Amniotic epithelial cell (primary cell): ENCODE measurements around the gene ERI3.

Source experiments
- DNase-seq: peaks from one replicate; pipeline ENCODE4 v3.0.0-alpha.2; 2010; ENCODE audit warnings: low read depth

Gene ERI3, protein sequence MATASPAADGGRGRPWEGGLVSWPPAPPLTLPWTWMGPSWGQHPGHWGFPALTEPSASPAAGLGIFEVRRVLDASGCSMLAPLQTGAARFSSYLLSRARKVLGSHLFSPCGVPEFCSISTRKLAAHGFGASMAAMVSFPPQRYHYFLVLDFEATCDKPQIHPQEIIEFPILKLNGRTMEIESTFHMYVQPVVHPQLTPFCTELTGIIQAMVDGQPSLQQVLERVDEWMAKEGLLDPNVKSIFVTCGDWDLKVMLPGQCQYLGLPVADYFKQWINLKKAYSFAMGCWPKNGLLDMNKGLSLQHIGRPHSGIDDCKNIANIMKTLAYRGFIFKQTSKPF

DNA sequence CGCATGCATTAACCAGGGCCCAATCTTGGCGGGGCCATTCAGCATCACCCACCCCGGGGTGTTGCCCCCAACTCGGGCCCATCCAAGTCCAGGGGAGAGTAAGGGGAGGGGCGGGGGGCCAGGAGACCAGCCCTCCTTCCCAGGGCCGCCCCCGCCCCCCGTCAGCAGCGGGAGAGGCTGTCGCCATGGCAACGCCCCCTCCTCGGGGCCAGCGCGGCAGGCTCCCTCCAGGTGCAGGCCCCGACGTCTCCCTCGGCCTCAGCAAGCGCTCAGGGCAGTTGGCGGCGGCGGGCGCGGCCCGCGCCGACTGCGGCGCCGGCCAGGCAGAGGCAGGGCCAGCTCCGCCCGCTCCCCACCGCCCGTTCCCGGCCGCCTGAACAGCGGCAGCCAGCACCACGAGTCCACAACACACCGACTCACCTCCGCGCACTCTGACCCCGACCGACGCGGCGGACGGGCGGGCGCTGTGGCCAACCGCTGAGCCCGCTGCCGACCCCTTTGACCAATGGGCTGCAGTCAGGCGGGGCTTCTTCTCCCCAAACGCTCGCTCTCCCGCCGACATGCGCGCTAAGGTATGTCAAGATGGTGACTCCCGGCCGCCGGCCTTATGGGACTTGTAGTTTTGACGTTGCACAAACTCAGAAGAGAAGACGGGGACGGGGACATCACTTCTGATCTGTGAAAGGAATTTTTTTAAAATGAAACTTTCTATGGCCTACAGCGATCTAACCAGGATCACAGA, at the start of gene ERI3:
Gene ERI3 (minus strand): TSS at position 418 of the 742 bp plus-strand sequence. CDS start 231 bp downstream, at position 187.
- peak; percentile 96 for DNase-seq

DNA sequence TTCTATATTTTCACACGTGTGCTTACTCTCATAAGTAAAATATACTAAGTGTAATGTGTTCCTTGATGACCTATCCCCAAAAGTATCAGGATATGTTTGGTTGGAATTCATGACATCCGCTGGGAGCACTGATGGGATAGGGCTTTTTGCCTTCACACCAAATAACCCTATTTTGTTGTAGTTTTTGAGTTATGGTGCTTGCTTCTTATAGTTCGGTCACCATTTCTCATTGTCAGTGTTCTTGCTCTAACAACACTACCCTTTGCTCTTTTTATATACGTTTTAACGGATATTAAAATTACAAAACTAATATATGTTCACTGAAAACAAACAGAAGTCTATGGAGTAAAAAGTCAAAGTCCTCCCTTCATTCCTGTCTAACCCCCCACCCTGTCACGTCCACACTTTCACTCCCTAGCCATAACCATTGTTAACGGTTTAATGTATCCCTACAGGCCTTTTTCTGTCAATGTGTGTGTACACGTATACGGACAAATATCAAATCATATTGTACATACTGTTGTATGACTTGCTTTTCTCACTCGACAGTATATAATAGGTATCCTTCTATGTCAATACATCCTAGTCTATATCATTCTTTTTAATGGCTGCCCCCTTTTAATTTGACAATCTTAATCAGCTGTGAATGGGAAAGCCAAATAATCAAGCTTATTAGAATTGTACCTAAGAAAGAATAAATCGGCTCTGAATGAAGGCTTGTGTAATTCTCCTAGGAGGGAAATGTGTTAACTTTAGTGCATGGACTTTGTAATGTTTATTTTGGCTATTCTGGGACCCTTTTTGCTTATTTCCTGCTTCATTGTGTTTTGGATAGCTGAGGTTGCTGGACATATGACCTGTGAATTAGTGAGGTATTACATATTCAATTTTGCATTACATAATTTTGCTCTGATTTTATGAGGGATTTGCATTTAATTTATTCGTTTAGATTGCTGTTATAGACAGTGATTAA, 46.5 kb upstream of the ERI3 start:
- DNase-seq, result no peak

DNA sequence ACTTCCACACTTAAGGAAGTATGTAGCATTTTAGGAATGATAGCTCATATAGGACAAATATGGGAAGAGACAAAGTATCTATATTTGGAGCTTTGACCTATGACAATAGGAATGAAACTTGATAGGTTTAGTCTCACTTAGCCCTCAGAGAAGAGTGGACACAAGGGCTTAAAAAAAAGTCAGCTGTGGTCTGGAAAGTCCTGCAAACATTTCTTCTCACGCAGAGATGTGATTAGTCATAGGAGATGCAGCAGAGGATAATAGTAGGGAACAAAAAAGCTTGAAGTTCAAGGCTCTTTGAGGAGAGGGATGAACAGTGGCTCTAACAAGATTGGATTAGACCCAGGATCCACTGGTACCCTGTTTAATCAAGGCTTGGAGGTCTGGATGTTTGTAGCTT, 35.2 kb upstream of the ERI3 start:
- peak; percentile 73 for DNase-seq

DNA sequence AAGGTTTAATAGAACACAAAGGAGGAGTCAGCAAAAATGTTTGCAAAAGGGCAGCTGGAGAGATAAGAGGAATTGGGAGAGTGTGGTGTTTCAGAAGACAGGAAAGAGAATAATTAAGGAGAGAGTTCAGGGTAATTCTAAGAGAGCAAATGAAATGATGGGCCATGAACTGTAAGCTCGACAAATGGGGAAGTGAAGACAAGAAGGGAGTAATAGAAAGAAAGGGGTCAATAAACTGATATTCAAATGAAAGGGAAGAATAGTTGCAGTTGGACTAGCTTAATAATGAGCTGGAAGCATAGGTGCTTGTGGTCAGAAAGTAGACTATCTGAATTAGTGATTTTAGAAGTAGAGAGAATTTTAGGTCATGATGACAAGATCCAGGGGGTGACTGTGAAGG, 34.4 kb upstream of the ERI3 start:
- DNase-seq, result no peak

DNA sequence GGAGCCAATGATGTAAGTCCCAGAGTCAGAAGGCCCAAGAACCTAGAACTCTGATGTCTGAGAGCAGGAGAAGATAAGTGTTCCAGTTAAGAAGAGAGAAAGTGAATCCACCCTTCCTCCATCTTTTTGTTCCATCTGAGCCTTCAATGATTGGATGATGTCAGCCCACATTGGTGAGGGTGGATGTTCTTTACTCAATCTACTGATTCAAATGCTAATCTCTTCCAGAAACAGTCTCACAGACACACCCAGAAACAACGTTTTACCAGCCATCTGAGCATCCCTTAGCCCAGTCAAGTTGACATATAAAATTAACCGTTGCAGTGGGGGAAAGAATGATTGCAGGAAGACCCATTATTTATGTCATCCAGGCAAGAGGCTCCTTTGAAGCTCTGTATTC, 33.5 kb upstream of the ERI3 start:
- no peak for DNase-seq

DNA sequence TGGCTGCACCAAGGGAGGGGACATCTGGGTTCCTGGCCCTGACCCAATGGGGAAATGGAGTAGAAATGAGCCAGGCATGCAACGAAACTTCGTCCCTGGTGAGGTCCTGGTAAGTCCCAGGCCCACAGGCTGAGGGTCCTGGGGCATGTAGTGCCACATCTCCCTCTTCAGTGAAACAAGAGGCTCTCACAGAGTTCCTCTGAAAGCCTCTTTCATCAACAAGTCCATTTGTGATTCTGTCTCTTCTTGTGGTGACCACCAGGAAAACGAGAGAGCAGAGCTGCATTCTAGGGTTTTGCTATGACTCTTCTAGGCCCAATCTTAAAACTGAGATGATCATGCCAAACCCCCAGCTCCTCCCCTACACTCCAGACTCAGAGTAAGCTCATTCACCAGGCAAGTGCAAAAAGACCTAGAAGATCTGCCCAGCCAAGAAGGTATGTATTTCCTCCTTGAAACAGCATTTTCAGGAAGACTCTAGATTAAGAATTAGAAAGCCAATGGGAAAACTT, 25.7 kb upstream of the ERI3 start:
- DNase-seq, result no peak

DNA sequence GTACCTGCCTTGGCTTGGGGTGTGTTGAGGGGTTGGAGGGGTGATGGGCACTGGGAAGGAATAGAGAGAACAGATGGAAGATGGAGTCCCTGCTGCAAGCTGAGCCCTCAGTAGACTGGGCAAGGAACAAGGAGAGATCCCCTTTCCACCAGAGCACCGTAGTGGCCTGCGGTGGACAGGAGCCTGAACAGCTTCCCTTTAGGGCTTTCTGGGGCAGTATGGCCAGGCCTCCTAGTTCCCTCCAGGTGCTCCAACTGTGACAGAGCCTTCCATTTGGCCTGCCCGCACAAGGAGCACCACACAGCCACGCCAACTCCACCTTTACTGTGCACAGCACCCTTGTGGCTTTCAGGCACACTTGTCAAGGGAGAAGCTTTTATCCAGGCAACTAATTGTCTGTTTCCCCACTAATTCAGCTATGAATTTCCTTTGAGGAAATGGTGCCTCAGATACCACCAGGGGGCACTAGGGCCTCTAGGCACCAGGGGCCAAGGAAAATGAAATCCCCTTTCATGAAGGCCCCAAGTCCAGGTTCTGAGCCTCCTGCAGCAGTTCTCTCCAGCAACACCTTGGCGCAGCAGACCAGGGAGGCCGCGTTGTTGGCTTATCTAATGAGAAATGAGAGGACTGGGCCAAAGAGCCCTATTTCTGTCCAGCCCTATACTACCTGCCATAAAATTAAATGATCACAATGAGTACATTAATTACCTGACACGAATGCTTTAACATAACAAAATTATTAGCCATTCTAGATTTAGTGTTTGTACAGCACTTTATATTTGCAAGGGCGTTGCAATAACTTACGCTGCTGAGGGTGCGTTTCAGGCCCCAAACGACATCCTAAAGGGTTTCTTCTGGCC, 23.1 kb upstream of the ERI3 start:
- DNase-seq, result peak; percentile 52

DNA sequence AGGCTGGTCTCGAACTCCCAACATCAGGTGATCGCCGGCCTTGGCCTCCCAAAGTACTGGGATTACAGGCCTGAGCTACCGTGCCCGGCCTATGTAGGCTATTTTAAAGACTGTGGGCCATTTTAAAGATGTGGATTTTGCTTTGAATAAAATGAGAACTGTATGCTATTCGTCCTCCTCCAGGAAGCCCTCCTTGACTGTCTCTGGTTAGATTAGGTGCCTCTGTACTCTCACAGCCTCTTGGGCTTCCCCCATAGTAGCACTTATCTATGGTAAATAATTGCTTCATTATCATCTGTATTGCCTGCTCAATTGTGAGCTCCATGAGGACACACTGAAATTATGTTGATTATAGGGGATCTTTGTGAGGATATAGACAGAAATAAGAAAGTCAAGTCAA, 20.5 kb upstream of the ERI3 start:
- no peak for DNase-seq

DNA sequence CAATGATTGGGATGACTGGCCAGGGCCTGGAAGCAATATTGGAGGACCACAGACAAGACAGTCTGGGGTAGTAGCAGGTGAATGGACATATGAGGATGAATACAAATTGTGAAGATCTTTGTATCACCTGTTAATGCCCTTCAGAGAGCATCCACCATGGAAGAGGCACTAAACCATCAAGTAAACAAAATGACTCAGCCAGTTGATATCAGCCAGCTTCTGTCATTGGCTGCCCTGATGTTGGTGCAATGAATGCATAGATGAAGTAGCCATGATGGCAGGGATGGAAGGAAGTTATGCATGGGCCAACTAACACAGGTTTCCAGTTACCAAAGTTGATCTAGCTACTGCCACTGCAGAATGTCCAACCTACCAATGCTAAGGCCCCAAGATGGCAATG, 16.1 kb upstream of the ERI3 start:
- no peak for DNase-seq

DNA sequence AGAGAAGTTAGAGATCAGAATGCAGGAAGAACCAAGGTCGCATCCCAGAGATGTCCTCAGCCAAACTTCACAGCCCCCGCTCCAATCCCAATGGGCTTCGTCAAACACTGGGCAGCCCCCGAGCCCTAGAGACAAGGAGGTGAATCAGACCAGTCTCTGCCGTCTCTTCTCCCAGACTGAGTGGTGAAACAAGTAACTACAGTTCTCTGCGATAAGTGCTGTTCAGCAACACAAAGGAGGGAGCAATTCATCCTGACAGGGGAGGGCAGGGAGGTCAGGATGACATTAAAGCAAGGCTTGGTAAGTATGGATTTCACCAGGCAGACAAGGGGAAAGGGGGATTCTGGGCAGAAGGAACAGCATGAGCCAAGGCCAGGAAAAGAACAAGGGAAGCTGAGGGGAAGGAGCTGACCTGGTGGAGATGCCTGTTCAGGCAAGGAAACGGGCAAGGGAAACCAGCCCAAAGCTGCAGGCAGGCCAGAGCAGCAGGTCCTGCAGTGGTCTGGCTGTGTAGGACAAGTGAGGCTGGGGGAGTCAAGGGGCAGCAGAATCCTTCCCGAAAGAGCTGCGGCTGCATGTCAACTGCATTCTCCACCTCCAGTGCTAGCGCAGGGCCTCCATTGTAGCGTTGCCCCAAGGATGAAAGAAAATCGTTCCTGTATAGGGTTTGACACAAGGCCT, 13.6 kb upstream of the ERI3 start:
- peak; percentile 43 for DNase-seq

DNA sequence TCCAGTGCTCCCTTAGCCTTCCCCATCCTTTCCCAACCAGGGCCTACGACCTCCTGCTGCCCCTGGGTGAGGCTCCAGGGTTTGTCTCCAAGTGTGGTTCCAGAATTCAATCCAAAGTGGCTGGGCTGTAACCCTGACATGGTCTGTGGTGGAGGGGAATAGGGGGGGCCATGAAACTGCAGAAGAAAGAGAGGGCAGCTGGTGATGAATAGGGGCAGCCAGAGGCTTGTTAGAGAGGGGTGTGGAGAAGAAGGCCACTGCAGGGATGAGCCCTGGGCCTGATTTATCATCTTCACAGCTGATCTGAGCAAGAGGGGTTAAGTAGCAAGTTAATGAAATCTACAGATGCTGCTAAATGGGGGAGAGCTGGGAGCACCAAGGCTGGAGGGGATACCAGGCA, 12.9 kb upstream of the ERI3 start:
- no peak for DNase-seq

DNA sequence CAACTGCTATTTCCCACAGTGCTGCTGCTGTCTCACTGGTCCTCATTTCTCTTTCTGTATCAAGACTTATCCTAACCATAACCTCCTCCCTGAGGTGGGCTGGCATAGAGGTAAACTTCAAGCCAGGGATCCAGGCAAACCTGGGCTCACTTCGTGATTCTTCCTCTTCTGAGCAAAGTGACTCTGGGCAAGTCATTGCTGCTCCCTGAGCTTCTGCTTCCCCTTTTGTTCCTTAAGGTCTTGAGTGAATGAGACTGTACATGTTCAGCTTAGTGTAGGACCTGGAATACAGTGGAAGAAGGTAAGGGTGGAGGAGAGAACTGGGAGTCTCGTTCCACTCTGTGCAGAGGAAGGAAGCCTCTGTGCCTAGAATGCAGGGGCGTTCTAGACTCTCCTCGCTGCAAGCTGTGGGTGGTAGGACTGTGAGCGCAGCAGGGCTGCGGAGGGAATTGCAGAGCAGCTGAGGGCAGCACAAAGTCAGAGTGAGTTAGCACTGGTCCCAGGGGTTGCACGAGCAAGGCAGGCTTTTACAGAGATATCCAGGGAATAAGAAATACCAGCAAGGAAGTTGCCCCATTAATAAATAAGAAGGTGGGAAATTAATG, 11.4 kb upstream of the ERI3 start:
- no peak for DNase-seq

DNA sequence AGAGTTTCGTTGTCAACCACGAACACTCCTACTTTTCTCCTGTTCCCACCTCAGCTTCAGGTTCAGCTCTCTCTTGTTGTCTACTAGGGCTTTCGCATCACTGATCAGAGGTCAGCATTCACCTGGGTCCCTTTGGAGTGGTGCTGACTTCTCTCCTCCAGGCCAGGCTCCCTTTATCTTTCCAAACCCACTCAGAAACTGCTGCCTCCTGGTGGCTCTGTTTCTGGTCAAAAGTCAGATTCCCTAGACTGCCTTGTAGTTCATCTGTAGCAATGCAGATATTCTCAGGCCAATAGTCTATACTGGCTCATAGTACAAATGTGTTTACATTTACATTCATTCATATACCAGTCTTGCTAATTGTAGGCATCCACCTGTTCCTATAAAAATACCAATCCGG, 6.4 kb upstream of the ERI3 start:
- DNase-seq, result peak; percentile 14

DNA sequence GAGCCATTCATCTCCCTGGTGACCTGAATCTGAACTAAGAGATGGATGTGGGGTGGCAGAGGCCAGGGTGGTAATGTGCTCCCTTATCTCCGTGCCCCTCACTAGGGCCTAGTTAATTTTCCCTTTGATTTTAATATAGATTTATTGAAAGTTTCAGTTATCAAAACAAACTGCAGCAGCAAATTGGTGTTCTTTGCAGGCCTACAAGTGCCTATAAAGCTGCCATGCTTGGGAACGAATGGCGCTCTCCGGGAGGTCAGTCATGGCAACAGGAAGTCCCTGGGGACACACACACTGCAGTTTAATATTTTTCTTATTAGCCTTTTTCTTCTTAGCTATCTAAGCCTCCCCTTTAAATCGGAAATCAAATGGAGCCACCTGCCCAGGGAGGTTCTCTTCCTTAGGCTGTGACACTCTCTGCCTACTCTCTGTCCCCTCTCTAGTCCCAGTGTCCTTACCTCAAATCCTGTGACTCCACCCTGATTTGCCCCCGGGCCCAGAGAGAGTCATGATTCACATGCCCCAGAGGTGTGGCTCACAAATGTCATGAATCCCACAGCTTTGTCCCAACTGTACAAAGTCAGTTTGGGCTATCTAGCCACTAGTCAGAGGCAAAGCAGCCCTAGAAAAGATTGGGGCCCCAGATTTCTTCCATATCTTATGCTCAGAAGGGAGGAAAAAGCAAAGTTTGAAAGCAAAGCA, 4.3 kb upstream of the ERI3 start:
- DNase-seq, result no peak

DNA sequence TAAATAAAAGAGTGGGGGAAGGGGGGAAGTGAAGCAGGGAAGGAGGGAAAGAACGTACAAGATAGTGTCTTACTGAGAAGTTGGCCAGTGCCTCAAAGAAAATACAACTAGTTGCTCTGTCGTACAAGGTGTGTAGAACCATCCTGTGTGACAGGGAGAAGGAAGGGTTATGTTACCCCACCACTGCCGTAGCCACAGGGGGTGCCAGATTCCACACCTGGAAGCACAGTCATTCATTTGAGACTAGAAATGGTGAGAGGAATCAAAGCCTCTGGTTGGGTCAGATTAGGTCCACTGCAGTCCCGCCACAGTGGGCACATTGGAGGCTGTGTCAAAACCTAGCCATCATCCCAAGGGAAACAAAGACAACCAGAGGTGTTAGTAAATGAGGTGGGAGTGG, 2.7 kb upstream of the ERI3 start:
- no peak for DNase-seq

DNA sequence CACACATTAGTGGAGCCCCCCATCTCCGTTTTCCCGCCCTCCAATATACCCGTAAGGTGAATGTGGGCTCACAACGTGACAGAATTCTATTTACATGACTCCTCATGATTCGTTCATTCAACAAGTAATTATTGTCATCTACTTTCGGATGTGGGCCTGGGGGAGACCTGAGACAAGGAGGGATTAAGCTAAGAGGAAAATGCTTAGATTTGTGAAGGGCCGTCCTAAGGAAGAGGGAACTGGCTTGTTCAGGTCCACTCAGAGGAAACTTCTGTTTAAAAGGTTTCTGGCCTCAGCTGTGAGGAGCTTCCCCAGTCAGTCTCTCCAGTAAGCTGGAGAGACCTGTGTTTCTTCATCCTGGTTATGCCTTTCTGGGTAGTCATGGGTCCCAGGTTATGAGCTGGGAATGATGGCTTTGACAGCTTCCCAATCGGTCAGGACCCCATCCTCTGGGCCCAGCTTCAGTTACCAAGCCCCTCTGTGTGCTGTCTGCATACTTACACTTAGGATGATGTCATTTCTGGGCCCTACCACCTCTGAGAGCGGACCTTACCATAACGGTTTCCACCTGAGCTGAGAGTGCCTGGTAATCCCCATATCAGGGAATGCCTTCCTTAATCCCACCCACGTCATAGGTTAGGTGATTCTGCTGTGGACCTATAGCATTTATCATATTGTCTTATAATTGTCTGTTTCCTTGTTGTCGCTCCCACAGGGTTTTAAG, 687 bp upstream of the ERI3 start:
- no peak for DNase-seq

DNA sequence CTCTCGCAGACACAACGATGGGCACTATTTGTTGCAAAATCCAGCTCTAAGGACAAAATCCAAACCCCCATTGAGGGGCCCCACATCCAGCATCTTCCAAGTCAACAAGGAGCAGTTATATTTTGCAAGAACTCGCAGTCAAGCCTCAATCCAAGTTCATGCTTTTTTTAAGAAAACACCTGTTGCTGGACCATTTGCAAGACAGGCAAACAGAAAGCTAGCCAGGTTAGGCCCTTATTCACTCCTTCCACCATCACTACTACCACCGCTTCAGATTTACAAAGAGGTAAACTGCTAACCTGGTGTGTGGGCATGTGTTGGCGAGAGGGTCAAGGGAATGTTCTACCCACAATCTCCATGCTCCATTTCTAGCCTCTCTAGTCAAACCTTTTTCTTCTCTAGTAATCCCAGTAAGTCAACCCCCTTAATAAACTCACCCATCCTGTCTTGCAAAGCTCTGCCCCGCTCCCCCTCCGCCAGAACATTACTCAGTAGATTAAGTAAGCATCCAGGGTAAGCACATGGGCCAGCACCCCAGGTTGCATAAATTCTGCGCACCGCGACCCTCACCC, 703 bp downstream of the ERI3 start:
- DNase-seq, result peak; percentile 32

DNA sequence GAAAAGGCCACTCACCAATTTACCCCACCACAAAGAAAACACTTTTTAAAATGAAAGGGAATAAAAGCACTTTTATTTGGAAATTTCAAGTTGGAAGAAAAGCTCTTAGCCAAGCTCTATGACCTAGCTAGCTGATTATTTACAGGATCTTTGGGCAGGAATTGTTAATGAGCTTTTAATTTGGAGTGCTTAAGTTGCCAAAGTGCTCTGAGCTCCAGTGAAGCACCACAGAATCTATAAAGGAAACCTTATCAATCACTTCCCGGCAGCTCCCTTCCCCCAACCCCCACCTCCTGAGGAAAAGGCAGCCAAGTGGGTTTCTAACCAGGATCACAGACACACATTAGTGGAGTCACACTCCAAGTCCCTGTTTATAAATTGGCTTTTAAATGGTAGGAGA, 1.5 kb downstream of the ERI3 start:
- no peak for DNase-seq

DNA sequence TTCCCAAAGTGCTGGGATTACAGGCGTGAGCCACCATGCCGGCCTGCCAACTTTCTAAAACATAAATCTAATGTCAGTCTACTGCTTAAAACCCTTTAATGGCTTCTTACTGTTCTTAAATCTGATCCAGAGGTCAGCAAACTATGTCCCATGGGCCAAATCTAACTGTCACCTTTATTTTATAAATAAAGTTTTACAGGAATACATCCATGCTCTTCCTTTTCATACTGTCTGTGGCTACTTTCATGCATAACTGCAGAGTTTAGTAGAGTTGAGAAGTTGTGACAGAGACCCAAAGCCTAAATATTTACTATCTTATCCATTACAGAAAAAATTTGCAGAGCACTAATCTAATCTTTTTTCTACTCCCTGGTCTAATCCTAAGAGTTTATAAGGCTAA, 3.8 kb downstream of the ERI3 start:
- no peak for DNase-seq
